Measurements from ENCODE around the gene MEGF8. TPM values are rescaled to one million over a fixed set of nuclear protein-coding genes. Genes with fewer than 3 reads are reported as not detected.

Gene MEGF8
- total RNA-seq, 3 donors from 2014 or later (not counting 1 experiment from before 2014, with no cell fraction given) = 8.1 to 11.3 (median 10.5) TPM

GRCh38 chr19:42366673-42367072, 41.2 kb downstream of the MEGF8 start:
- Mint-ChIP-seq H3K27me3 (ENCODE audit: low read depth in 2 of 2) (no peaks in the 10 kb centered on the region), H3K27ac (no peak overlapping the region), H3K4me3 (no peak overlapping the region), H3K4me1 (no peaks in the 10 kb centered on the region), H3K36me3 (peaks cover 6% of the 10 kb centered on the region), H3K9me3 (no peaks in the 10 kb centered on the region)
- H3K9me3 ChIP-seq (ENCODE audit: control insufficient read depth, insufficient read depth, low read length) = no peaks in the 10 kb centered on the region
- 72% methylated on average over 1 of the region's 1 CpG for WGBS (ENCODE audit: insufficient coverage)
- no peaks in the 10 kb centered on the region for H3K36me3 ChIP-seq (ENCODE audit: control insufficient read depth, insufficient read depth, low read length)
- TF ChIP-seq, protein P1, sequence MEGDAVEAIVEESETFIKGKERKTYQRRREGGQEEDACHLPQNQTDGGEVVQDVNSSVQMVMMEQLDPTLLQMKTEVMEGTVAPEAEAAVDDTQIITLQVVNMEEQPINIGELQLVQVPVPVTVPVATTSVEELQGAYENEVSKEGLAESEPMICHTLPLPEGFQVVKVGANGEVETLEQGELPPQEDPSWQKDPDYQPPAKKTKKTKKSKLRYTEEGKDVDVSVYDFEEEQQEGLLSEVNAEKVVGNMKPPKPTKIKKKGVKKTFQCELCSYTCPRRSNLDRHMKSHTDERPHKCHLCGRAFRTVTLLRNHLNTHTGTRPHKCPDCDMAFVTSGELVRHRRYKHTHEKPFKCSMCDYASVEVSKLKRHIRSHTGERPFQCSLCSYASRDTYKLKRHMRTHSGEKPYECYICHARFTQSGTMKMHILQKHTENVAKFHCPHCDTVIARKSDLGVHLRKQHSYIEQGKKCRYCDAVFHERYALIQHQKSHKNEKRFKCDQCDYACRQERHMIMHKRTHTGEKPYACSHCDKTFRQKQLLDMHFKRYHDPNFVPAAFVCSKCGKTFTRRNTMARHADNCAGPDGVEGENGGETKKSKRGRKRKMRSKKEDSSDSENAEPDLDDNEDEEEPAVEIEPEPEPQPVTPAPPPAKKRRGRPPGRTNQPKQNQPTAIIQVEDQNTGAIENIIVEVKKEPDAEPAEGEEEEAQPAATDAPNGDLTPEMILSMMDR (IDR thresholded peaks at IDR 0.05) = no peak
- DNase-seq (no peak), ATAC-seq (no peak)
- H3K4me3 ChIP-seq (ENCODE audit: low read length) = no peak overlapping the region
- no peaks in the 10 kb centered on the region for H3K27me3 ChIP-seq (ENCODE audit: control insufficient read depth, insufficient read depth, low read length)
- H3K4me1 ChIP-seq (ENCODE audit: control insufficient read depth, insufficient read depth, low read length) = peaks cover 21% of the 10 kb centered on the region
- no peak overlapping the region for H3K27ac ChIP-seq (ENCODE audit: low read length)
- intact Hi-C loops (cut with micrococcal nuclease) = no loop called here

DNA sequence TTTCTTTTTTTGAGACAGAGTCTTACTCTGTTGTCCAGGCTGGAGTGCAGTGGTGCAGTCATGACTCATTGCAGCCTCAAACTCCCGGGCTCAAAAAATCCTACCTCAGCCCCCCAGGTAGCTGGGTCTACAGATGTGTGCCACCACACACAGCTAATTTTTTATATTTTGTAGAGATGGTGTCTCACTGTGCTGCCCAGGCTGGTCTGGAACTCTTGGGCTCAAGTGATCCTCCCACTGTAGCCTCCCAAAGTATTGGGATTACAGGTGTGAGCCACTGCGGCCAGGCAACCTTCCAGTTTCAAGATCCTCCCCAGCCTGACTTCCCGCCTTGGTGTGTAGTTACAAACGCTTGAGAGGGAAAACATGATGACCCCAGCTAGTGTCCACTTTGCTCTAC, 42.5 kb downstream of the MEGF8 start:
- no peak overlapping the region for H3K27ac Mint-ChIP-seq

DNA sequence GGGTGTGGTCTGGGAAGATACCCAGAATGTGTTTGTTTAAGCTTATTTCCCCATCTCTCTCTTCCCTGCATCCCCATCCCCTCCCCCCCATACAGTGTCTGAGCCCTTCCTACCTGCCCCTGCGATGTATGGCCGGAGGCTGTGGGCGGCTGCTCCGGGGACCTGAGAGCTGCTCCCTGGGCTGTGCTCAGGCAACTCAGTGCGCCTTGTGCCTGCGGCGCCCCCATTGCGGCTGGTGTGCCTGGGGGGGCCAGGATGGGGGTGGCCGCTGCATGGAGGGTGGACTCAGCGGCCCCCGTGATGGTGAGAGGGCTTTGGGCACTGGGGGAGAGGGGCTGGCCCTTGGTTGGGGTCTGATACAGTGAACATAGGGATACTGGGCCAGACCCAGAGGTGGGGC, 42.9 kb downstream of the MEGF8 start:
- no peaks in the 10 kb centered on the region for H3K27me3 Mint-ChIP-seq (ENCODE audit: low read depth in 2 of 2)
- no peak for ATAC-seq
- intact Hi-C loops (cut with micrococcal nuclease) = no loop called here
- Histone ChIP-seq H3K27me3 (ENCODE audit: control insufficient read depth, insufficient read depth, low read length) (no peaks in the 10 kb centered on the region), H3K9me3 (ENCODE audit: control insufficient read depth, insufficient read depth, low read length) (no peaks in the 10 kb centered on the region), H3K36me3 (ENCODE audit: control insufficient read depth, insufficient read depth, low read length) (no peaks in the 10 kb centered on the region), H3K4me1 (ENCODE audit: control insufficient read depth, insufficient read depth, low read length) (peaks cover 16% of the 10 kb centered on the region), H3K27ac (ENCODE audit: low read length) (no peak overlapping the region), H3K4me3 (ENCODE audit: low read length) (no peak overlapping the region)
- H3K4me1 Mint-ChIP-seq = no peaks in the 10 kb centered on the region
- TF ChIP-seq, protein P1 (IDR thresholded peaks at IDR 0.05) = no peak
- H3K9me3 Mint-ChIP-seq = no peaks in the 10 kb centered on the region
- H3K4me3 Mint-ChIP-seq = no peak overlapping the region
- H3K36me3 Mint-ChIP-seq = peaks cover 6% of the 10 kb centered on the region
- H3K27ac Mint-ChIP-seq = no peak overlapping the region
- no peak for DNase-seq
- WGBS (ENCODE audit: insufficient coverage) = 97% methylated on average over 11 of the region's 11 CpGs

More for the DNA sequence above, 42.5 kb downstream of the MEGF8 start:
- Histone ChIP-seq H3K36me3 (ENCODE audit: control insufficient read depth, insufficient read depth, low read length) (no peaks in the 10 kb centered on the region), H3K27ac (ENCODE audit: low read length) (no peak overlapping the region), H3K27me3 (ENCODE audit: control insufficient read depth, insufficient read depth, low read length) (no peaks in the 10 kb centered on the region), H3K4me1 (ENCODE audit: control insufficient read depth, insufficient read depth, low read length) (peaks cover 21% of the 10 kb centered on the region), H3K4me3 (ENCODE audit: low read length) (no peak overlapping the region), H3K9me3 (ENCODE audit: control insufficient read depth, insufficient read depth, low read length) (no peaks in the 10 kb centered on the region)
- H3K4me3 Mint-ChIP-seq = no peak overlapping the region
- no peaks in the 10 kb centered on the region for H3K9me3 Mint-ChIP-seq
- DNase-seq = no peak
- H3K4me1 Mint-ChIP-seq = no peaks in the 10 kb centered on the region
- peaks cover 6% of the 10 kb centered on the region for H3K36me3 Mint-ChIP-seq
- intact Hi-C loops (cut with micrococcal nuclease) = no loop called here
- TF ChIP-seq, protein P1 (IDR thresholded peaks at IDR 0.05) = no peak
- no peak for ATAC-seq
- 93% methylated on average over 4 of the region's 4 CpGs for WGBS (ENCODE audit: insufficient coverage)
- H3K27me3 Mint-ChIP-seq (ENCODE audit: low read depth in 2 of 2) = no peaks in the 10 kb centered on the region

DNA sequence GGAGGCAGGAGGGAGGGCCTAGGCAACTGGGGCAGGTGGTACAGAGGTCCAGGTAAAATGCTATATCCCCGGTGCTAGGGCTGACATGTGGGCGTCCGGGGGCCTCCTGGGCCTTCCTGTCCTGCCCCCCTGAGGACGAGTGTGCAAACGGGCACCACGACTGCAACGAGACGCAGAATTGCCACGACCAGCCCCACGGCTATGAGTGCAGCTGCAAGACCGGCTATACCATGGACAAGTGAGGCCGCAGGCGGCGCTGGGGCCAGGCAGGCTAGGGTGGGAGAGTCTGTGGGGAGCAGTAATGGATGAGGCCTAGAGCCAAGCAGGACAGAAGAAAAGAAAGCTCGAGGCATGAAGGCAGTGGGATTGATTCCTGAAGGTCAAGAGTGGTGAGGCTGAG, 43.3 kb downstream of the MEGF8 start:
- Histone ChIP-seq H3K36me3 (ENCODE audit: control insufficient read depth, insufficient read depth, low read length) (no peaks in the 10 kb centered on the region), H3K9me3 (ENCODE audit: control insufficient read depth, insufficient read depth, low read length) (no peaks in the 10 kb centered on the region), H3K27me3 (ENCODE audit: control insufficient read depth, insufficient read depth, low read length) (no peaks in the 10 kb centered on the region), H3K4me1 (ENCODE audit: control insufficient read depth, insufficient read depth, low read length) (peaks cover 16% of the 10 kb centered on the region), H3K27ac (ENCODE audit: low read length) (no peak overlapping the region), H3K4me3 (ENCODE audit: low read length) (no peak overlapping the region)
- intact Hi-C loops (cut with micrococcal nuclease) = no loop called here
- H3K9me3 Mint-ChIP-seq = no peaks in the 10 kb centered on the region
- WGBS (ENCODE audit: insufficient coverage) = 91% methylated on average over 15 of the region's 15 CpGs
- H3K27me3 Mint-ChIP-seq (ENCODE audit: low read depth in 2 of 2) = no peaks in the 10 kb centered on the region
- peaks cover 3% of the 10 kb centered on the region for H3K36me3 Mint-ChIP-seq
- ATAC-seq (no peak), DNase-seq (no peak)
- H3K4me1 Mint-ChIP-seq = no peaks in the 10 kb centered on the region
- TF ChIP-seq, protein P1 (IDR thresholded peaks at IDR 0.05) = no peak
- no peak overlapping the region for H3K27ac Mint-ChIP-seq
- no peak overlapping the region for H3K4me3 Mint-ChIP-seq
